CD14-positive monocyte (primary cell): Measurements from ENCODE around the gene MNX1. TPM values are rescaled to one million over a fixed set of nuclear protein-coding genes. Genes with fewer than 3 reads are reported as not detected.
A peak's percentile ranks its signal among the peaks of the same experiment; 100 is the strongest.

Experiments
- DNase-seq, 3 donors: peaks; one replicate each; pipeline ENCODE4 v3.0.0-alpha.2; 2011 to 2022
- H2AFZ ChIP-seq: 2 replicates; pipeline ENCODE4 v1.6.0; 2012; ENCODE audit warnings: mild to moderate bottlenecking, low read depth, low read length, inconsistent platforms; ENCODE audit not compliant: insufficient read depth, poor library complexity, severe bottlenecking
- H3K27ac ChIP-seq, 2 donors: 1 replicate in 1 of 2; 2 replicates in 1 of 2; pipeline ENCODE4 v1.5.1; 2012 to 2013; ENCODE audit warnings: low read length in 2 of 2, control low read depth in 1 of 2, inconsistent platforms in 1 of 2, low read depth in 1 of 2, mild to moderate bottlenecking in 1 of 2
- H3K27me3 ChIP-seq, 2 donors: one replicate each; pipeline versions ENCODE4 v1.6.0 to v1.6.1; 2011 to 2013; ENCODE audit warnings: low read length in 2 of 2; ENCODE audit not compliant: control insufficient read depth in 2 of 2, insufficient read depth in 2 of 2
- H3K36me3 ChIP-seq, 2 donors: replicated peaks in 1 of 2; 1 replicate in 1 of 2; 2 replicates in 1 of 2; pipeline versions ENCODE4 v1.5.1 to v1.6.1; 2012 to 2013; ENCODE audit warnings: low read length in 2 of 2, control low read depth in 1 of 2, inconsistent platforms in 1 of 2, mild to moderate bottlenecking in 1 of 2; ENCODE audit not compliant: insufficient read depth in 2 of 2, control insufficient read depth in 1 of 2
- H3K4me1 ChIP-seq, 2 donors: 1 replicate in 1 of 2; 2 replicates in 1 of 2; pipeline versions ENCODE4 v1.5.1 to v1.6.1; 2012 to 2013; ENCODE audit warnings: low read length in 2 of 2, control low read depth in 1 of 2, inconsistent platforms in 1 of 2, mild to moderate bottlenecking in 1 of 2, moderate library complexity in 1 of 2; ENCODE audit not compliant: insufficient read depth in 2 of 2, control insufficient read depth in 1 of 2
- H3K4me2 ChIP-seq: replicated peaks from 2 replicates; pipeline ENCODE3; 2012; ENCODE audit warnings: low read length, moderate library complexity, mild to moderate bottlenecking; ENCODE audit not compliant: poor library complexity, severe bottlenecking; ENCODE audit errors: extremely low read depth
- H3K4me3 ChIP-seq, 3 experiments: fragments of 200-600 bp in 1 of 3; sonication (generic) in 1 of 3; replicated peaks in 1 of 3; 1 replicate in 2 of 3; 2 replicates in 1 of 3; pipeline ENCODE4 v1.5.1; 2011 to 2013; ENCODE audit warnings: low read length in 3 of 3, mild to moderate bottlenecking in 3 of 3, control low read depth in 2 of 3, low read depth in 2 of 3, inconsistent platforms in 1 of 3, moderate library complexity in 1 of 3
- H3K79me2 ChIP-seq: 2 replicates; pipeline ENCODE4 v1.6.0; 2012; ENCODE audit warnings: mild to moderate bottlenecking, control low read depth, inconsistent platforms, low read length, moderate library complexity; ENCODE audit not compliant: insufficient read depth
- H3K9ac ChIP-seq: 2 replicates; pipeline ENCODE4 v1.6.0; 2017; ENCODE audit warnings: low read length, mild to moderate bottlenecking; ENCODE audit not compliant: insufficient read depth, poor library complexity, severe bottlenecking
- H3K9me3 ChIP-seq, 2 donors: replicated peaks in 1 of 2; 1 replicate in 1 of 2; 2 replicates in 1 of 2; pipeline versions ENCODE4 v1.5.1 to v1.6.1; 2012 to 2013; ENCODE audit warnings: low read length in 2 of 2, control low read depth in 1 of 2; ENCODE audit not compliant: control insufficient read depth in 1 of 2, insufficient read depth in 1 of 2
- H4K20me1 ChIP-seq: 2 replicates; pipeline ENCODE4 v1.6.0; 2012; ENCODE audit warnings: mild to moderate bottlenecking, low read length, control low read depth, moderate library complexity; ENCODE audit not compliant: insufficient read depth
- H3K27ac Mint-ChIP-seq, 7 donors: one replicate each; pipeline ENCODE4 v1.8.0; 2020; ENCODE audit warnings: mild to moderate bottlenecking in 7 of 7, mixed read lengths in 7 of 7, moderate library complexity in 6 of 7, inconsistent platforms in 2 of 7
- H3K27me3 Mint-ChIP-seq, 3 donors: one replicate each; pipeline ENCODE4 v1.8.0; 2021 to 2022; ENCODE audit warnings: low read depth in 3 of 3, mild to moderate bottlenecking in 3 of 3, mixed read lengths in 3 of 3, moderate library complexity in 3 of 3, inconsistent platforms in 1 of 3
- H3K36me3 Mint-ChIP-seq, 2 donors: one replicate each; pipeline ENCODE4 v1.8.0; 2020; ENCODE audit warnings: mixed read lengths in 2 of 2, inconsistent platforms in 1 of 2, mild to moderate bottlenecking in 1 of 2
- H3K4me1 Mint-ChIP-seq: one replicate; pipeline ENCODE4 v1.8.0; 2020; ENCODE audit warnings: mild to moderate bottlenecking, mixed read lengths
- H3K4me3 Mint-ChIP-seq, 2 donors: one replicate each; pipeline ENCODE4 v1.8.0; 2020; ENCODE audit warnings: mild to moderate bottlenecking in 2 of 2, mixed read lengths in 2 of 2, moderate library complexity in 1 of 2
- H3K9me3 Mint-ChIP-seq, 7 donors: one replicate each; pipeline ENCODE4 v1.8.0; 2020 to 2022; ENCODE audit warnings: mixed read lengths in 7 of 7, mild to moderate bottlenecking in 6 of 7, moderate library complexity in 6 of 7, inconsistent platforms in 2 of 7
- CTCF ChIP-seq: fragments of 200-600 bp; IDR thresholded peaks from one replicate; pipeline ENCODE4 v1.8.0; 2022; ENCODE audit warnings: antibody characterized with exemption, mild to moderate bottlenecking
- WGBS: methylation state at CpG from one replicate; pipeline ENCODE4 v1.1.5; 2013; ENCODE audit warnings: missing lambda C conversion rate; ENCODE audit not compliant: insufficient coverage; 5-methylcytosine and 5-hydroxymethylcytosine counted together
- intact Hi-C, 2 donors: fragments of 100-400 bp; cut with micrococcal nuclease; formaldehyde crosslinking; loops; one replicate each; pipeline versions ENCODE4 v1.15.0 to v1.15.1; 2023
- polyA plus RNA-seq, 3 donors: library from polyadenylated mRNA; depleted of rRNA in 1 of 3; unstranded in 2 of 3; stranded (reverse) in 1 of 3; fragments of 300-500 nt in 2 of 3; fragments of >200 nt in 1 of 3; fragmentation: Illumina TruSeq in 2 of 3; gene quantifications; 1 replicate in 2 of 3; 2 replicates in 1 of 3; pipeline ENCODE4 v1.2.3, GENCODE V29; 2012 to 2021

The MNX1 gene
- polyA plus RNA-seq, 3 donors = not detected

- H3K79me2 ChIP-seq = no peaks in the 10 kb centered on the region
- peaks cover 87 to 95% (median 87%) of the 10 kb centered on the region in 3 donors for H3K27me3 Mint-ChIP-seq
- H3K4me1 ChIP-seq = no peaks in the 10 kb centered on the region
- H3K27me3 ChIP-seq = peaks cover 69 to 87% of the 10 kb centered on the region in 2 donors
- H4K20me1 ChIP-seq = no peaks in the 10 kb centered on the region
- no peaks in the 10 kb centered on the region for H3K36me3 Mint-ChIP-seq
- H3K4me2 ChIP-seq = peak overlapping the region; percentile 42
- peaks cover 0 to 27% of the 10 kb centered on the region in 2 donors for H3K9me3 ChIP-seq
- no peak overlapping the region for H3K27ac Mint-ChIP-seq
- intact Hi-C loops = no loop called here
- TF ChIP-seq CTCF = no peak
- no peak overlapping the region for H3K9ac ChIP-seq
- DNase-seq = no peak
- no peak overlapping the region for H2AFZ ChIP-seq
- H3K36me3 ChIP-seq = no peaks in the 10 kb centered on the region
- no peaks in the 10 kb centered on the region for H3K4me1 Mint-ChIP-seq
- peaks cover 0 to 14% (median 7%) of the 10 kb centered on the region in 7 donors for H3K9me3 Mint-ChIP-seq
- WGBS = 3% methylated on average over 26 of the region's 37 CpGs
- peak overlapping the region in 1 of 2 donors; percentile 77 for H3K4me3 Mint-ChIP-seq
- no peak overlapping the region for H3K27ac ChIP-seq
- H3K4me3 ChIP-seq = no peak overlapping the region
Observed at GRCh38 chr7:157011333-157012112, 1.1 kb upstream of the MNX1 start.

- Histone ChIP-seq H3K79me2 (no peaks in the 10 kb centered on the region), H3K4me3 (no peak overlapping the region), H3K36me3 (no peaks in the 10 kb centered on the region), H3K4me2 (peak overlapping the region; percentile 42), H4K20me1 (no peaks in the 10 kb centered on the region), H3K9me3 (peaks cover 0 to 18% of the 10 kb centered on the region in 2 donors), H3K27me3 (peaks cover 63 to 83% of the 10 kb centered on the region in 2 donors), H3K27ac (no peak overlapping the region), H2AFZ (no peak overlapping the region), H3K4me1 (no peaks in the 10 kb centered on the region), H3K9ac (no peak overlapping the region)
- no peak for TF ChIP-seq CTCF
- H3K27me3 Mint-ChIP-seq = peaks cover 86 to 94% (median 86%) of the 10 kb centered on the region in 3 donors
- H3K36me3 Mint-ChIP-seq = no peaks in the 10 kb centered on the region
- intact Hi-C loops = no loop called here
- H3K27ac Mint-ChIP-seq = no peak overlapping the region
- WGBS = under 1% methylated on average over 130 of the region's 130 CpGs
- H3K9me3 Mint-ChIP-seq = peaks cover 0 to 15% (median 7%) of the 10 kb centered on the region in 7 donors
- no peak for DNase-seq
- H3K4me3 Mint-ChIP-seq = peak overlapping the region in 1 of 2 donors; percentile 78
- H3K4me1 Mint-ChIP-seq = peaks cover 1% of the 10 kb centered on the region
Observed at GRCh38 chr7:157009778-157010587, 480 bp downstream of the MNX1 start.
